ENCODE results near the gene C10orf105.
A peak's percentile ranks its signal among the peaks of the same experiment; 100 is the strongest.

C10orf105 gene

GRCh38 chr10:71743866-71744265, 24.3 kb upstream of the C10orf105 start:
- H3K9me3 ChIP-seq (ENCODE audit: control extremely low read depth in 1 of 5, control insufficient read depth in 4 of 5, insufficient read depth in 2 of 5, low read depth in 1 of 5, low read length in 4 of 5), result peaks cover 0 to 7% (median 0%) of the 10 kb centered on the region in 5 experiments
- H3K4me1 ChIP-seq (ENCODE audit: control extremely low read depth in 1 of 4, control insufficient read depth in 4 of 4, insufficient read depth in 4 of 4, low read length in 3 of 4), result peaks cover 11 to 82% (median 70%) of the 10 kb centered on the region in 4 experiments
- no peak for DNase-seq
- ChIA-PET POLR2A (interaction anchor here (1.3 kb wide), 1 partner anchor 16 kb away, joined by 3 read pairs; no protein-coding TSS in a partner anchor), CTCF (interaction anchor here (1.4 to 4.7 kb wide), 6 partner anchors 12 to 46 kb away, joined by 4 to 30 read pairs (median 11); partner anchors contain the start of gene VSIR)
- H3K36me3 ChIP-seq (ENCODE audit: control insufficient read depth in 4 of 4, insufficient read depth in 4 of 4, low read length in 3 of 4), result no peaks in the 10 kb centered on the region
- H3K4me3 ChIP-seq (ENCODE audit: control insufficient read depth in 1 of 7, extremely low read depth in 1 of 7, insufficient read depth in 4 of 7, low read depth in 2 of 7, low read length in 6 of 7), result no peak overlapping the region
- no peak overlapping the region for H3K27ac ChIP-seq (ENCODE audit: insufficient read depth in 1 of 2, low read depth in 1 of 2, low read length in 2 of 2, poor library complexity in 1 of 2, severe bottlenecking in 2 of 2)
- no CpG with 5 or more reads among the region's 1 CpG for WGBS (ENCODE audit: insufficient coverage)
- H3K27me3 ChIP-seq (replicated peaks in 2 of 5; ENCODE audit: control insufficient read depth in 4 of 5, insufficient read depth in 5 of 5, low read length in 4 of 5), result no peaks in the 10 kb centered on the region

DNA sequence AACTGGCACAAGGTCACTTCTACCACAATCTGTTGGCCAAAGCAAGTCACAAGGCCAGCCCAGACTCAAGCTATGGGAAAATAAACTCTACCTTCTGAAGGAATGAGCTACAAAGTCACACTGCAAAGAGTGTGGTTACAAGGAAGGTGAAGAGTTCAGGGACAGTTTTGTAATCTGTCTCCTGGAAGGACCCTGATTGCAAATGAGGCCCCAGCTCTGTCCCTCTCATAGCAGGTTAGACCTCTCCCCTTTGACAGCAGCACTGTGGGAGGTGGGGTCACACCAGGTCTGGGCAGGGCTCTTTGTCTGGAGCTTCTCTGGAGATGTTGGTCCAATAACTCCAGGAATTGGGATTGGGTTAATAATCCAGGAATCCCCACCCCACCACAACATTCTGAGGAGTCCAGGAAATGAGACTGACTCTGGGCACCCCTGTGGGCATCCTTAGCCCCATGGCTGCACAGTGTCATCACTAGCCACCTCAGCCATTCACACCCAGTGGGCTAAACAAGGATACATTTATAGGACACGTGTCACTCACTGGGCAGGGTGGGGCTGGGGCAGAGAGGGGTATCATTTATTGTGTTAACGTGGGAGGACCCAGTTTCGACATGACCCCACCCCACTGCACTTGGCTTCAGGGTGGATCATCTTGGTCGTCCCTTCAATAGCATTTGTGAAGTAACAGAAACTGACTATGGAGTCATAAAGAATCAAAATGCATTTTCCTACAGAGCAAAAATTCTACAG, 23.7 kb upstream of the C10orf105 start:
- DNase-seq, result no peak
- Histone ChIP-seq H3K36me3 (ENCODE audit: control insufficient read depth in 4 of 4, insufficient read depth in 4 of 4, low read length in 3 of 4) (no peaks in the 10 kb centered on the region), H3K4me1 (ENCODE audit: control extremely low read depth in 1 of 4, control insufficient read depth in 4 of 4, insufficient read depth in 4 of 4, low read length in 3 of 4) (peaks cover 11 to 83% (median 71%) of the 10 kb centered on the region in 4 experiments), H3K27me3 (replicated peaks in 2 of 5; ENCODE audit: control insufficient read depth in 4 of 5, insufficient read depth in 5 of 5, low read length in 4 of 5) (no peaks in the 10 kb centered on the region), H3K9me3 (ENCODE audit: control extremely low read depth in 1 of 5, control insufficient read depth in 4 of 5, insufficient read depth in 2 of 5, low read depth in 1 of 5, low read length in 4 of 5) (peaks cover 0 to 7% (median 0%) of the 10 kb centered on the region in 5 experiments), H3K4me3 (ENCODE audit: control insufficient read depth in 1 of 7, extremely low read depth in 1 of 7, insufficient read depth in 4 of 7, low read depth in 2 of 7, low read length in 6 of 7) (no peak overlapping the region), H3K27ac (ENCODE audit: insufficient read depth in 1 of 2, low read depth in 1 of 2, low read length in 2 of 2, poor library complexity in 1 of 2, severe bottlenecking in 2 of 2) (no peak overlapping the region)
- ChIA-PET POLR2A (interaction anchor here (1.3 kb wide), 1 partner anchor 15 kb away, joined by 3 read pairs; no protein-coding TSS in a partner anchor), CTCF (interaction anchor here (1.0 to 4.7 kb wide), 9 partner anchors 12 to 45 kb away, joined by 3 to 30 read pairs (median 5); partner anchors contain the start of gene VSIR)
- 93% methylated on average over 3 of the region's 4 CpGs for WGBS (ENCODE audit: insufficient coverage)

GRCh38 chr10:71742301-71743088, 22.9 kb upstream of the C10orf105 start:
- no peaks in the 10 kb centered on the region for H3K27me3 ChIP-seq (replicated peaks in 2 of 5; ENCODE audit: control insufficient read depth in 4 of 5, insufficient read depth in 5 of 5, low read length in 4 of 5)
- H3K4me1 ChIP-seq (ENCODE audit: control extremely low read depth in 1 of 4, control insufficient read depth in 4 of 4, insufficient read depth in 4 of 4, low read length in 3 of 4), result peaks cover 9 to 83% (median 71%) of the 10 kb centered on the region in 4 experiments
- POLR2A ChIA-PET, result interaction anchor here (0.6 kb wide), 1 partner anchor 24 kb away, joined by 4 read pairs; no protein-coding TSS in a partner anchor
- H3K36me3 ChIP-seq (ENCODE audit: control insufficient read depth in 4 of 4, insufficient read depth in 4 of 4, low read length in 3 of 4), result no peaks in the 10 kb centered on the region
- WGBS (ENCODE audit: insufficient coverage), result 95% methylated on average over 8 of the region's 10 CpGs
- peaks cover 0 to 7% (median 0%) of the 10 kb centered on the region in 5 experiments for H3K9me3 ChIP-seq (ENCODE audit: control extremely low read depth in 1 of 5, control insufficient read depth in 4 of 5, insufficient read depth in 2 of 5, low read depth in 1 of 5, low read length in 4 of 5)
- H3K4me3 ChIP-seq (ENCODE audit: control insufficient read depth in 1 of 7, extremely low read depth in 1 of 7, insufficient read depth in 4 of 7, low read depth in 2 of 7, low read length in 6 of 7), result no peak overlapping the region
- no peak for DNase-seq
- no peak overlapping the region for H3K27ac ChIP-seq (ENCODE audit: insufficient read depth in 1 of 2, low read depth in 1 of 2, low read length in 2 of 2, poor library complexity in 1 of 2, severe bottlenecking in 2 of 2)
- CTCF ChIA-PET, result interaction anchor here (0.8 to 4.7 kb wide), 11 partner anchors 11 to 44 kb away, joined by 3 to 30 read pairs (median 5); partner anchors contain the start of gene VSIR

- Histone ChIP-seq H3K27me3 (replicated peaks in 2 of 5; ENCODE audit: control insufficient read depth in 4 of 5, insufficient read depth in 5 of 5, low read length in 4 of 5) (no peaks in the 10 kb centered on the region), H3K4me1 (ENCODE audit: control extremely low read depth in 1 of 4, control insufficient read depth in 4 of 4, insufficient read depth in 4 of 4, low read length in 3 of 4) (peaks cover 16 to 83% (median 71%) of the 10 kb centered on the region in 4 experiments), H3K9me3 (ENCODE audit: control extremely low read depth in 1 of 5, control insufficient read depth in 4 of 5, insufficient read depth in 2 of 5, low read depth in 1 of 5, low read length in 4 of 5) (peaks cover 0 to 7% (median 0%) of the 10 kb centered on the region in 5 experiments), H3K27ac (ENCODE audit: insufficient read depth in 1 of 2, low read depth in 1 of 2, low read length in 2 of 2, poor library complexity in 1 of 2, severe bottlenecking in 2 of 2) (no peak overlapping the region), H3K4me3 (ENCODE audit: control insufficient read depth in 1 of 7, extremely low read depth in 1 of 7, insufficient read depth in 4 of 7, low read depth in 2 of 7, low read length in 6 of 7) (no peak overlapping the region), H3K36me3 (ENCODE audit: control insufficient read depth in 4 of 4, insufficient read depth in 4 of 4, low read length in 3 of 4) (no peaks in the 10 kb centered on the region)
- 95% methylated on average over 17 of the region's 20 CpGs for WGBS (ENCODE audit: insufficient coverage)
- POLR2A ChIA-PET, result interaction anchor here (0.6 kb wide), 1 partner anchor 23 kb away, joined by 4 read pairs; no protein-coding TSS in a partner anchor
- no peak for DNase-seq
- CTCF ChIA-PET, result interaction anchor here (0.8 to 4.7 kb wide), 6 partner anchors 10 to 31 kb away, joined by 3 to 30 read pairs (median 9); partner anchors contain the start of gene VSIR
These were observed 22.1 kb upstream of the C10orf105 start for GRCh38 chr10:71741671-71742070.

DNA sequence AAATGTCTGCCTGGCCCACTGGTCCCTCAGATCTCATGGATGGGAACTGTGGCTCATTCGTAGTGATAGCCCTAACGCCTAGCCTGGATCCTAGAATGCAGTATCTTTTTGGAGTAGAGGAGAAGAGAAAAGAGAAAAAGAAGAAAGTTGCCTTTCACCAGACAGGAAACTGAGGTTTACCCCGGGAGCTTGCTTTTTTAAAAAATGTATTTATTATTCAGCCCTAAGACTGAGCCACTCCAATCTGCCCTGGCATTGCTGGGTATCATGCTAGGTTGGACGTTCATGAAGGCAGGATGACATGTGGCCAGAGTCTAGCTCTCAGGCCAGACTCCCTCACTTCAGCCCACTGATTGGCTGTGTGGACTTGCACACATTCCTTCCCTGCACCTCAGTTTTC, 21.5 kb upstream of the C10orf105 start:
- CTCF ChIA-PET, result interaction anchor here (0.7 to 4.7 kb wide), 4 partner anchors 10 to 43 kb away, joined by 3 to 30 read pairs (median 5); no protein-coding TSS in a partner anchor
- Histone ChIP-seq H3K27me3 (replicated peaks in 2 of 5; ENCODE audit: control insufficient read depth in 4 of 5, insufficient read depth in 5 of 5, low read length in 4 of 5) (no peaks in the 10 kb centered on the region), H3K36me3 (ENCODE audit: control insufficient read depth in 4 of 4, insufficient read depth in 4 of 4, low read length in 3 of 4) (no peaks in the 10 kb centered on the region), H3K4me1 (ENCODE audit: control extremely low read depth in 1 of 4, control insufficient read depth in 4 of 4, insufficient read depth in 4 of 4, low read length in 3 of 4) (peaks cover 16 to 83% (median 71%) of the 10 kb centered on the region in 4 experiments), H3K4me3 (ENCODE audit: control insufficient read depth in 1 of 7, extremely low read depth in 1 of 7, insufficient read depth in 4 of 7, low read depth in 2 of 7, low read length in 6 of 7) (no peak overlapping the region), H3K9me3 (ENCODE audit: control extremely low read depth in 1 of 5, control insufficient read depth in 4 of 5, insufficient read depth in 2 of 5, low read depth in 1 of 5, low read length in 4 of 5) (peaks cover 0 to 7% (median 0%) of the 10 kb centered on the region in 5 experiments), H3K27ac (ENCODE audit: insufficient read depth in 1 of 2, low read depth in 1 of 2, low read length in 2 of 2, poor library complexity in 1 of 2, severe bottlenecking in 2 of 2) (no peak overlapping the region)
- no peak for DNase-seq
- 43% methylated on average over 4 of the region's 4 CpGs for WGBS (ENCODE audit: insufficient coverage)
- POLR2A ChIA-PET, result interaction anchor here (0.7 kb wide), 1 partner anchor 28 kb away, joined by 3 read pairs; no protein-coding TSS in a partner anchor

- Histone ChIP-seq H3K9me3 (ENCODE audit: control extremely low read depth in 1 of 5, control insufficient read depth in 4 of 5, insufficient read depth in 2 of 5, low read depth in 1 of 5, low read length in 4 of 5) (peaks cover 0 to 7% (median 0%) of the 10 kb centered on the region in 5 experiments), H3K4me3 (ENCODE audit: control insufficient read depth in 1 of 7, extremely low read depth in 1 of 7, insufficient read depth in 4 of 7, low read depth in 2 of 7, low read length in 6 of 7) (no peak overlapping the region), H3K4me1 (ENCODE audit: control extremely low read depth in 1 of 4, control insufficient read depth in 4 of 4, insufficient read depth in 4 of 4, low read length in 3 of 4) (peaks cover 15 to 83% (median 71%) of the 10 kb centered on the region in 4 experiments), H3K27me3 (replicated peaks in 2 of 5; ENCODE audit: control insufficient read depth in 4 of 5, insufficient read depth in 5 of 5, low read length in 4 of 5) (no peaks in the 10 kb centered on the region), H3K36me3 (ENCODE audit: control insufficient read depth in 4 of 4, insufficient read depth in 4 of 4, low read length in 3 of 4) (no peaks in the 10 kb centered on the region), H3K27ac (ENCODE audit: insufficient read depth in 1 of 2, low read depth in 1 of 2, low read length in 2 of 2, poor library complexity in 1 of 2, severe bottlenecking in 2 of 2) (no peak overlapping the region)
- 76% methylated on average over 8 of the region's 9 CpGs for WGBS (ENCODE audit: insufficient coverage)
- ChIA-PET CTCF (interaction anchor here (1.2 to 4.7 kb wide), 3 partner anchors 9 to 32 kb away, joined by 4 to 30 read pairs (median 6); no protein-coding TSS in a partner anchor), POLR2A (interaction anchor here (0.7 kb wide), 1 partner anchor 29 kb away, joined by 3 read pairs; no protein-coding TSS in a partner anchor)
- peak in 2 of 3 donors; percentile 22 to 35 for DNase-seq
These were observed 20.6 kb upstream of the C10orf105 start for GRCh38 chr10:71740069-71740653.
